Hematopoietic multipotent progenitor cell (in vitro differentiated cells): ENCODE results near the gene C18orf32. TPM values are rescaled to one million over a fixed set of nuclear protein-coding genes. Genes with fewer than 3 reads are reported as not detected.
A peak's percentile ranks its signal among the peaks of the same experiment; 100 is the strongest.
"Not testable (repeated sequence)": the region's sequence is repeated elsewhere in the genome, so short reads cannot be mapped to it uniquely, and the experiment has no call there.

Source experiments
- DNase-seq, 3 donors: peaks; one replicate each; pipeline ENCODE4 v3.0.0-alpha.2; 2011 to 2015; ENCODE audit warnings: low read depth in 2 of 3, low spot score in 2 of 3
- total RNA-seq: library from RNA; depleted of rRNA; stranded (reverse); fragments of >200 nt; gene quantifications from one replicate; pipeline ENCODE4 v1.2.3, GENCODE V29; 2012

Gene C18orf32
- total RNA-seq, 1 donor, result 4.3 TPM

GRCh38 chr18:49472459-49472858 lies 14.6 kb downstream of the C18orf32 start:
- DNase-seq, result no peak

GRCh38 chr18:49471532-49471931 lies 15.5 kb downstream of the C18orf32 start:
- no peak for DNase-seq

GRCh38 chr18:49467599-49467998 lies 19.4 kb downstream of the C18orf32 start:
- no peak for DNase-seq

GRCh38 chr18:49467019-49467563 lies 19.9 kb downstream of the C18orf32 start:
- no peak for DNase-seq

GRCh38 chr18:49464718-49465598 lies 22.1 kb downstream of the C18orf32 start:
- DNase-seq, result peak in 2 of 3 donors; percentile 29 to 61

- DNase-seq, result no peak
These were observed 25.4 kb downstream of the C18orf32 start for GRCh38 chr18:49461602-49461977.

GRCh38 chr18:49460976-49461601 lies 25.9 kb downstream of the C18orf32 start:
- DNase-seq, result no peak

- DNase-seq, result no peak
These were observed 27.4 kb downstream of the C18orf32 start for GRCh38 chr18:49459404-49460171.

GRCh38 chr18:49457616-49458015 lies 29.4 kb downstream of the C18orf32 start:
- no peak for DNase-seq

GRCh38 chr18:49456794-49457193 lies 30.2 kb downstream of the C18orf32 start:
- no peak for DNase-seq

GRCh38 chr18:49452534-49452933 lies 34.5 kb downstream of the C18orf32 start:
- DNase-seq, result not testable (repeated sequence)

GRCh38 chr18:49447810-49448745 lies 39.0 kb downstream of the C18orf32 start:
- peak in 1 of 3 donors; percentile 15 for DNase-seq

- DNase-seq, result no peak
These were observed 40.6 kb downstream of the C18orf32 start for GRCh38 chr18:49446481-49446880.

- DNase-seq, result no peak
These were observed 42.5 kb downstream of the C18orf32 start for GRCh38 chr18:49444581-49444980.

- DNase-seq, result no peak
These were observed 43.2 kb downstream of the C18orf32 start for GRCh38 chr18:49443837-49444236.

- DNase-seq, result no peak
These were observed 45.6 kb downstream of the C18orf32 start for GRCh38 chr18:49441338-49441938.

GRCh38 chr18:49435170-49435569 lies 51.9 kb downstream of the C18orf32 start:
- no peak for DNase-seq

- no peak for DNase-seq
These were observed 54.4 kb downstream of the C18orf32 start for GRCh38 chr18:49432602-49433001.

- no peak for DNase-seq
These were observed 55.7 kb downstream of the C18orf32 start for GRCh38 chr18:49431165-49431962.
